Transverse colon (tissue), 4 donors: Measurements from ENCODE around the gene SEPHS2. TPM values are rescaled to one million over a fixed set of nuclear protein-coding genes. Genes with fewer than 3 reads are reported as not detected.
A peak's percentile ranks its signal among the peaks of the same experiment; 100 is the strongest.

Experiments used
- DNase-seq: peaks from one replicate; pipeline ENCODE4 v3.0.0-alpha.2; 2019
- H3K27ac ChIP-seq, 4 donors: fragments of 200-600 bp; sonication (generic); 2 replicates each; pipeline ENCODE4 v1.5.1; 2016 to 2018; ENCODE audit warnings: inconsistent platforms in 4 of 4
- H3K27me3 ChIP-seq: fragments of 200-600 bp; sonication (generic); 2 replicates; pipeline ENCODE4 v1.5.1; 2017; ENCODE audit warnings: inconsistent platforms
- H3K36me3 ChIP-seq, 4 donors: fragments of 200-600 bp; sonication (generic); 2 replicates each; pipeline ENCODE4 v1.5.1; 2017 to 2019; ENCODE audit warnings: inconsistent platforms in 4 of 4
- H3K4me1 ChIP-seq, 4 donors: fragments of 200-600 bp; sonication (generic); 2 replicates each; pipeline ENCODE4 v1.5.1; 2017 to 2020; ENCODE audit warnings: inconsistent platforms in 4 of 4
- H3K4me3 ChIP-seq, 4 donors: fragments of 200-600 bp; sonication (generic); 1 replicate in 1 of 4; 2 replicates in 3 of 4; pipeline versions ENCODE4 v1.5.1 to v1.6.1; 2017 to 2019; ENCODE audit warnings: inconsistent platforms in 4 of 4
- H3K9me3 ChIP-seq, 2 donors: fragments of 200-600 bp; sonication (generic); 2 replicates each; pipeline ENCODE4 v1.5.1; 2017 to 2019; ENCODE audit warnings: inconsistent platforms in 2 of 2
- CTCF ChIP-seq, 5 experiments: fragments of 200-600 bp in 3 of 5; fragments of 450-650 bp in 2 of 5; sonication (generic) in 3 of 5; IDR thresholded peaks; 1 replicate in 2 of 5; 2 replicates in 3 of 5; pipeline ENCODE4 v1.5.1; 2016 to 2017; ENCODE audit warnings: antibody characterized with exemption in 5 of 5, inconsistent platforms in 3 of 5, mild to moderate bottlenecking in 2 of 5, moderate library complexity in 1 of 5
- EP300 ChIP-seq: sonication (generic); formaldehyde crosslinking; IDR thresholded peaks from one replicate; pipeline ENCODE4 v1.6.1; 2017; ENCODE audit warnings: antibody characterized with exemption, low read depth
- POLR2A ChIP-seq: fragments of 450-650 bp; IDR thresholded peaks from one replicate; pipeline ENCODE4 v1.6.1; 2016; ENCODE audit warnings: antibody characterized with exemption, mild to moderate bottlenecking, moderate library complexity
- POLR2AphosphoS5 ChIP-seq, 3 donors: sonication (generic); formaldehyde crosslinking; IDR thresholded peaks; one replicate each; pipeline ENCODE4 v1.6.1; 2016; ENCODE audit warnings: antibody characterized with exemption in 3 of 3
- WGBS, 2 donors: methylation state at CpG; one replicate each; pipeline ENCODE4 v1.1.5; 2018; ENCODE audit warnings: low coverage in 1 of 2; 5-methylcytosine and 5-hydroxymethylcytosine counted together
- in situ Hi-C, 4 donors: fragments of 200-750 bp; cut with MboI; loops; one replicate each; pipeline versions ENCODE4 v1.15.0 to v1.15.1; 2017; ENCODE audit warnings: low sequenced_read_pairs in 3 of 4, low pct_ligation_motif_present in 1 of 4, low pct_unique_long_range_greater_than_20kb in 1 of 4
- intact Hi-C: fragments of 100-400 bp; cut with DNase I; formaldehyde crosslinking; loops from one replicate; pipeline ENCODE4 v1.15.1; 2023; ENCODE audit warnings: low total_unique reads
- total RNA-seq, 4 donors: library from RNA; depleted of rRNA; stranded (reverse); fragments of >200 nt; gene quantifications; one replicate each; pipeline ENCODE4 v1.1.0, GENCODE V29; 2016

Gene SEPHS2
- total RNA-seq, 4 donors from 2014 or later = 86.7 to 218 (median 151) TPM

GRCh38 chr16:30473231-30474073 is 27.8 kb upstream of the SEPHS2 start:
- WGBS, 2 donors = 43 to 63% methylated on average over 3 to 19 of the region's 19 CpGs
- DNase-seq = peak; percentile 25
- H3K27ac ChIP-seq = peak overlapping the region; percentile 58 to 69 (median 64)

GRCh38 chr16:30472328-30472942 is 26.8 kb upstream of the SEPHS2 start, which contains the start of gene ITGAL:
TSS of gene ITGAL (plus strand) at chr16:30472742. CDS start at chr16:30472838, 96 bp downstream.
- H3K4me1 ChIP-seq = no peaks in the 10 kb centered on the region
- TF ChIP-seq CTCF (IDR thresholded peaks at IDR 0.05) = no peak
- TF ChIP-seq POLR2A = peak; percentile 15
- peak in 2 of 3 donors; percentile 36 to 44 for TF ChIP-seq POLR2AphosphoS5 (IDR thresholded peaks at IDR 0.05)
- no peak for TF ChIP-seq EP300
- in situ Hi-C loops (no loop called here), intact Hi-C loops (no loop called here)
- DNase-seq = peak; percentile 72
- peaks cover 8% of the 10 kb centered on the region for H3K27me3 ChIP-seq
- H3K27ac ChIP-seq = peak within 1 kb of the TSS; percentile 58 to 69 (median 64)
- H3K36me3 ChIP-seq = no peaks in the 10 kb centered on the region
- 49 to 52% methylated on average over 7 to 8 of the region's 8 CpGs for WGBS, 2 donors
- no peaks in the 10 kb centered on the region for H3K9me3 ChIP-seq
- H3K4me3 ChIP-seq = peak within 1 kb of the TSS in 2 of 4 donors; percentile 12 to 30

More at GRCh38 chr16:30473231-30474073, 27.8 kb upstream of the SEPHS2 start:
- no peaks in the 10 kb centered on the region for H3K36me3 ChIP-seq
- H3K27me3 ChIP-seq = peaks cover 8% of the 10 kb centered on the region
- no peaks in the 10 kb centered on the region for H3K4me1 ChIP-seq
- intact Hi-C loops (no loop called here), in situ Hi-C loops (no loop called here)
- H3K9me3 ChIP-seq = no peaks in the 10 kb centered on the region
- no peak for TF ChIP-seq POLR2AphosphoS5 (IDR thresholded peaks at IDR 0.05)
- TF ChIP-seq POLR2A = no peak
- no peak for TF ChIP-seq EP300
- no peak for TF ChIP-seq CTCF (IDR thresholded peaks at IDR 0.05)
- peak overlapping the region in 2 of 4 donors; percentile 12 to 30 for H3K4me3 ChIP-seq

- TF ChIP-seq CTCF (IDR thresholded peaks at IDR 0.05) (no peak), POLR2AphosphoS5 (IDR thresholded peaks at IDR 0.05) (no peak), EP300 (no peak), POLR2A (no peak)
- Histone ChIP-seq H3K36me3 (no peaks in the 10 kb centered on the region), H3K27ac (peak overlapping the region; percentile 26 to 62 (median 31)), H3K4me1 (no peaks in the 10 kb centered on the region), H3K27me3 (peaks cover 8% of the 10 kb centered on the region), H3K4me3 (no peak overlapping the region), H3K9me3 (no peaks in the 10 kb centered on the region)
- intact Hi-C loops = no loop called here
- 38 to 85% methylated on average over 3 to 8 of the region's 8 CpGs for WGBS, 2 donors
- DNase-seq = no peak
- in situ Hi-C loops = no loop called here
Measured at GRCh38 chr16:30470632-30470995, 24.9 kb upstream of the SEPHS2 start.

- WGBS, 2 donors = 57 to 70% methylated on average over 1 to 3 of the region's 3 CpGs
- no peaks in the 10 kb centered on the region for H3K9me3 ChIP-seq
- H3K36me3 ChIP-seq = no peaks in the 10 kb centered on the region
- TF ChIP-seq POLR2A (no peak), POLR2AphosphoS5 (IDR thresholded peaks at IDR 0.05) (no peak), EP300 (no peak), CTCF (IDR thresholded peaks at IDR 0.05) (no peak)
- H3K4me1 ChIP-seq = no peaks in the 10 kb centered on the region
- peak overlapping the region; percentile 26 to 62 (median 31) for H3K27ac ChIP-seq
- in situ Hi-C loops (no loop called here), intact Hi-C loops (no loop called here)
- no peak overlapping the region for H3K4me3 ChIP-seq
- H3K27me3 ChIP-seq = peaks cover 8% of the 10 kb centered on the region
- no peak for DNase-seq
Measured at GRCh38 chr16:30470170-30470512, 24.5 kb upstream of the SEPHS2 start.
